K562 (cell line): ENCODE measurements around the gene MARCHF9. TPM values are rescaled to one million over a fixed set of nuclear protein-coding genes. Genes with fewer than 3 reads are reported as not detected.

Experiments
- CBX2 ChIP-seq: fragments of 200-600 bp; sonication (generic); IDR thresholded peaks from one replicate; pipeline ENCODE4 v1.6.1; 2012; ENCODE audit warnings: mild to moderate bottlenecking, low read length, inconsistent platforms; ENCODE audit not compliant: insufficient read depth, poor library complexity, severe bottlenecking
- CBX3 ChIP-seq, 2 experiments: IDR thresholded peaks; 1 replicate in 1 of 2; 2 replicates in 1 of 2; pipeline ENCODE4 v1.6.1; 2012; ENCODE audit warnings: inconsistent platforms in 2 of 2, low read length in 2 of 2, borderline replicate concordance in 1 of 2, control low read depth in 1 of 2
- DIDO1 ChIP-seq: fragments of 450-650 bp; IDR thresholded peaks from 2 replicates; pipeline ENCODE4 v1.6.1; 2016; ENCODE audit warnings: low read depth, missing biosample characterization, missing genetic modification characterization
- EZH2 ChIP-seq: IDR thresholded peaks from 2 replicates; pipeline ENCODE4 v1.6.1; 2012; ENCODE audit warnings: low read depth, mild to moderate bottlenecking, inconsistent platforms, low read length, borderline replicate concordance
- FOXM1 ChIP-seq, 2 experiments: fragments of 450-650 bp in 1 of 2; sonication (generic) in 1 of 2; formaldehyde crosslinking in 1 of 2; IDR thresholded peaks; 2 replicates each; pipeline versions ENCODE4 v1.6.1 to v1.9.0; 2017 to 2022; ENCODE audit warnings: low read depth in 2 of 2, mild to moderate bottlenecking in 2 of 2, missing genetic modification reagents in 1 of 2, moderate library complexity in 1 of 2
- GABPA ChIP-seq: fragments of 200-800 bp; sonication (Bioruptor generic); conservative IDR thresholded peaks from 2 replicates; pipeline ENCODE4 v1.6.1; 2016; ENCODE audit warnings: low read depth, missing genetic modification characterization, missing compliant biosample characterization
- HDGF ChIP-seq: fragments of 450-650 bp; IDR thresholded peaks from 2 replicates; pipeline ENCODE4 v1.6.1; 2016
- HMGN3 ChIP-seq: IDR thresholded peaks from 2 replicates; pipeline ENCODE4 v1.6.1; 2011; ENCODE audit warnings: borderline replicate concordance, low read depth, mild to moderate bottlenecking, mixed read lengths, low read length; ENCODE audit not compliant: insufficient read length; ENCODE audit errors: extremely low read depth
- HOXB6 ChIP-seq: fragments of 250-450 bp; sonication (Bioruptor Pico); IDR thresholded peaks from 2 replicates; pipeline ENCODE4 v1.5.1; 2022; ENCODE audit warnings: mild to moderate bottlenecking, borderline replicate concordance
- KLF1 ChIP-seq: fragments of 450-650 bp; IDR thresholded peaks from 2 replicates; pipeline ENCODE4 v1.6.1; 2016; ENCODE audit warnings: missing genetic modification characterization, missing compliant biosample characterization
- NCOA2 ChIP-seq, 2 experiments: fragments of 450-650 bp; IDR thresholded peaks; 2 replicates each; pipeline ENCODE4 v1.6.1; 2018; ENCODE audit warnings: mild to moderate bottlenecking in 2 of 2, moderate library complexity in 1 of 2; ENCODE audit not compliant: partially characterized antibody in 2 of 2
- NCOR1 ChIP-seq: fragments of 450-650 bp; IDR thresholded peaks from 2 replicates; pipeline ENCODE4 v1.6.1; 2016; ENCODE audit warnings: mild to moderate bottlenecking, moderate library complexity
- NEUROD1 ChIP-seq: fragments of 150-350 bp; IDR thresholded peaks from 2 replicates; pipeline ENCODE4 v1.6.1; 2014; ENCODE audit warnings: borderline replicate concordance, low read length, low read depth; ENCODE audit not compliant: partially characterized antibody
- NFXL1 ChIP-seq: fragments of 450-650 bp; formaldehyde crosslinking; IDR thresholded peaks from 2 replicates; pipeline ENCODE4 v1.4.0; 2021; ENCODE audit warnings: mild to moderate bottlenecking
- PKNOX1 ChIP-seq: fragments of 450-650 bp; IDR thresholded peaks from 2 replicates; pipeline ENCODE4 v1.6.1; 2016
- PML ChIP-seq: IDR thresholded peaks from 2 replicates; pipeline ENCODE4 v1.6.1; 2012; ENCODE audit warnings: low read length, inconsistent platforms
- PREB ChIP-seq: sonication (generic); formaldehyde crosslinking; IDR thresholded peaks from 2 replicates; pipeline ENCODE4 v1.8.1; 2023; ENCODE audit warnings: mild to moderate bottlenecking, missing genetic modification reagents
- RFX7 ChIP-seq: fragments of 250-450 bp; sonication (Bioruptor Pico); IDR thresholded peaks from 2 replicates; pipeline ENCODE4 v1.5.1; 2021; ENCODE audit warnings: mild to moderate bottlenecking
- SMARCA5 ChIP-seq: fragments of 450-650 bp; IDR thresholded peaks from 2 replicates; pipeline ENCODE4 v1.6.1; 2016
- SP2 ChIP-seq: IDR thresholded peaks from 2 replicates; pipeline ENCODE4 v1.6.1; 2011; ENCODE audit warnings: mild to moderate bottlenecking, low read depth, low read length, moderate library complexity; ENCODE audit not compliant: poor library complexity, severe bottlenecking; ENCODE audit errors: extremely low read depth
- TEAD1 ChIP-seq, 2 experiments: fragments of 450-650 bp in 1 of 2; sonication (generic) in 1 of 2; formaldehyde crosslinking; IDR thresholded peaks; 2 replicates each; pipeline versions ENCODE4 v1.4.0 to v1.8.0; 2020 to 2022; ENCODE audit warnings: mild to moderate bottlenecking in 2 of 2, missing genetic modification reagents in 1 of 2
- TFAM ChIP-seq: fragments of 250-450 bp; sonication (Bioruptor Pico); conservative IDR thresholded peaks from 2 replicates; pipeline ENCODE4 v1.5.0; 2021; ENCODE audit warnings: mild to moderate bottlenecking, moderate library complexity
- ZBTB8A ChIP-seq: fragments of 450-650 bp; IDR thresholded peaks from 2 replicates; pipeline ENCODE4 v1.6.1; 2018; ENCODE audit warnings: mild to moderate bottlenecking, moderate library complexity; ENCODE audit not compliant: partially characterized antibody
- ZFPM2 ChIP-seq: fragments of 250-450 bp; sonication (Bioruptor Pico); IDR thresholded peaks from 2 replicates; pipeline ENCODE4 v1.5.1; 2022; ENCODE audit warnings: mild to moderate bottlenecking
- ZNF644 ChIP-seq: fragments of 200-800 bp; sonication (Bioruptor generic); IDR thresholded peaks from 2 replicates; pipeline ENCODE4 v1.6.1; 2016; ENCODE audit warnings: low read depth, missing genetic modification characterization, missing compliant biosample characterization
- ZNF695 ChIP-seq: fragments of 450-650 bp; formaldehyde crosslinking; IDR thresholded peaks from 2 replicates; pipeline ENCODE4 v1.4.0; 2020; ENCODE audit warnings: mild to moderate bottlenecking, moderate library complexity
- polyA plus RNA-seq, 8 experiments: library from polyadenylated mRNA; depleted of rRNA in 4 of 8; stranded (reverse) in 5 of 8; unstranded in 3 of 8; fragments of >200 nt; fragmentation: Nextera tagmentation in 2 of 8; fragmentation: Illumina TruSeq in 1 of 8; extraction: Ambion mirVana in 2 of 8; extraction: Trizol in 1 of 8; gene quantifications; 2 replicates each; pipeline versions ENCODE4 v1.2.1 to v1.2.3, GENCODE V29; 2011 to 2014; ENCODE audit warnings: inconsistent platforms in 1 of 8, missing spikeins in 1 of 8
- total RNA-seq, 7 experiments: library from RNA; depleted of rRNA in 6 of 7; stranded (reverse); fragments of >200 nt in 6 of 7; fragmentation: Illumina TruSeq in 2 of 7; extraction: Trizol in 2 of 7; gene quantifications; 2 replicates each; pipeline versions ENCODE4 v1.2.1 to v1.2.3, GENCODE V29; 2011 to 2021; ENCODE audit warnings: low replicate concordance in 1 of 7
- TF ChIP-seq, protein P1 (sequence below): sonication (generic); formaldehyde crosslinking; IDR thresholded peaks from 2 replicates; pipeline ENCODE4 v1.8.0; 2022; ENCODE audit warnings: mild to moderate bottlenecking, missing genetic modification reagents

The MARCHF9 gene
- total and polyA plus RNA-seq, 9 of the 15 experiments (the other 6 are each of a cell fraction or from before 2014, with no cell fraction given) = 0.80 to 12.4 (median 6.2) TPM

DNA sequence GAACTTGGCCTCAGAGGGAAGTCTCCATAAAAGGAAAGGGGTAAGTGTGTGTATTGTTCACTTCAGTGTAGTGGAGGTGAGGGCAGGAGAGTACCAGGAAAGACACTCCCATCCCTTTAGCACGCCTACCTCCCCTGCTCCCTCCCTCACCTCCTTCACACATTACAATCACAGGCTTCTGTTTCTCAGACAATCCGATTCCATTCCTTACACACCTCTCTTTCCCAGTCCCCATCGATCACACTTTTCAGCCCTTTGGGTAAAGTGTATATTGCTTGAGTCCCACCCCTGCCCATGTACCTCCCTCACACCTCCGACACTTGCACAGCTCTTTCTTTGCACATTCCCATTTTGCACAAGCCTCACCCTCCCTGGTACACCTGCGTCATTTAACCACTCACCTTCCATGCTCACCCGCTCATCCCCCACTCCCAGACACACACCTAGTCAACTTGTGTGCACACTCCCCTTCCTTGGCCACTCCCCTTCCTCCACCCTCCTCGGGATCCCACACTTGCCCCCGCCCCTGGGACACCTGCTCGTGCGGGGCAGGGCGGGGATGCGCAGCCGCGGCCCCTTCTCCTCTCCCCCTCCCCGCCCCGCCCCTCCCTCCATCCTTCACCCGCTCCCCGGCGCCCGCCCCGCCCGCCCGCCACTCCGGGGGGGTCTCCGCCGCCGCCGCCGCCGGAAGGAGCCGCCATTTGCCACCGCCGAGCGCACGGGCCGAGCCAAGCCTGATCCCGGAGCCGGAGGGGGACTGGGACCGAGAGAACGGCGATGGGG is at the start of gene MARCHF9 (continued):
- no peak for TF ChIP-seq PREB (CRISPR knock-in tag)
- TF ChIP-seq TEAD1 (CRISPR knock-in tag; IDR thresholded peaks at IDR 0.05) = no peak
- TF ChIP-seq EZH2 = no peak
- no peak for TF ChIP-seq ZNF644 (tag)
- TF ChIP-seq ZFPM2 (CRISPR knock-in tag) = no peak
- TF ChIP-seq FOXM1 (IDR thresholded peaks at IDR 0.05; ENCODE audit: low read depth) = no peak
- TF ChIP-seq FOXM1 (CRISPR knock-in tag; IDR thresholded peaks at IDR 0.05; ENCODE audit: low read depth) = no peak
- no peak for TF ChIP-seq CBX2
- TF ChIP-seq NCOR1 = no peak
- TF ChIP-seq PKNOX1 = peak; percentile 18; the same call in 1 of the 2 replicates
- TF ChIP-seq NCOA2 (IDR thresholded peaks at IDR 0.05; ENCODE audit: partially characterized antibody in 2 of 2) = no peak
- TF ChIP-seq HOXB6 = no peak
- TF ChIP-seq NEUROD1 = no peak
- TF ChIP-seq RFX7 (CRISPR knock-in tag) = no peak
- no peak for TF ChIP-seq TFAM (CRISPR knock-in tag)
- no peak for TF ChIP-seq SP2
- peak; percentile 94; the same call in 1 of the 2 replicates for TF ChIP-seq HDGF
- peak; percentile 50 for TF ChIP-seq GABPA (tag)
- no peak for TF ChIP-seq ZBTB8A
- TF ChIP-seq PML = no peak
- TF ChIP-seq, protein P1, sequence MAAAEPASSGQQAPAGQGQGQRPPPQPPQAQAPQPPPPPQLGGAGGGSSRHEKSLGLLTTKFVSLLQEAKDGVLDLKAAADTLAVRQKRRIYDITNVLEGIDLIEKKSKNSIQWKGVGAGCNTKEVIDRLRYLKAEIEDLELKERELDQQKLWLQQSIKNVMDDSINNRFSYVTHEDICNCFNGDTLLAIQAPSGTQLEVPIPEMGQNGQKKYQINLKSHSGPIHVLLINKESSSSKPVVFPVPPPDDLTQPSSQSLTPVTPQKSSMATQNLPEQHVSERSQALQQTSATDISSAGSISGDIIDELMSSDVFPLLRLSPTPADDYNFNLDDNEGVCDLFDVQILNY = no peak
- no peak for TF ChIP-seq NFXL1 (CRISPR knock-in tag)
- TF ChIP-seq DIDO1 (tag) = no peak
- TF ChIP-seq SMARCA5 = 0 out of 2 replicates have a peak, but pooled peaks have one; percentile 47
- TF ChIP-seq HMGN3 = no peak
- no peak for TF ChIP-seq CBX3 (IDR thresholded peaks at IDR 0.05; ENCODE audit: borderline replicate concordance in 1 of 2, low read length in 2 of 2)
- TF ChIP-seq KLF1 (tag) = no peak
- TF ChIP-seq ZNF695 (CRISPR knock-in tag) = no peak
